ENCODE results near the gene DCAKD. TPM values are rescaled to one million over a fixed set of nuclear protein-coding genes. Genes with fewer than 3 reads are reported as not detected.

DCAKD gene
- polyA plus RNA-seq, 1 experiment = 44.2 TPM

DNA sequence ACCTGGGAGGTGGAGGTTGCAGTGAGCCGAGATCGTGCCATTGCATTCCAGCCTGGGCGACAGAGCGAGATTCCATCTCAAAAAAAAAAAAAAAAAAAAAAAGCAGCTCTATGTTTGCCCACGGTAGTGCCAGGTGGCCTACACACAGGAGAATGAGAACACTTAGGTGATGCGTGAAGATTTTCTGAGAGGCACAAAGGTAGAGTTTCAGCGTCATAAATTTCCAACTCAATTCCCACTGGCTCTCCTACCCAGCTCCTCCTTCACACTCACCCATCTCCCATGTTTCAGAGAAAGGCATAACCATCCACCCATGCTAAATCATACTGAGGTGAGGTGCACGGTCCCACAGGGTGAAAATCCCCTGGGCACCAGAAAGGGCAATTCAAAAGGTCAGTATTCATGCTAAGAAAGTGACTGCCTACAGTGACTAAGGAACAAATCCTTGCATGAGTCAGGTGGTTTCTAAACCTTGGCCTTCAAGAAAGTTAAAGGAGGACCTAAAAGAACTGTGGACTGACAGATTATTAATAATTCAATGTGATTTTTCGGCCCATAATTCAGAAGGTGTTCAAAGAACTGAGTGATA lies 4.8 kb downstream of the DCAKD start:
- POLR2A ChIA-PET = no interaction called here
- Histone ChIP-seq H3K36me3 (ENCODE audit: control insufficient read depth, insufficient read depth, low read length) (no peaks in the 10 kb centered on the region; the same call in 1 of the 2 replicates), H3K27me3 (ENCODE audit: control insufficient read depth, insufficient read depth, low read length) (no peaks in the 10 kb centered on the region), H3K4me3 (ENCODE audit: low read depth, low read length) (no peak overlapping the region)
- TF ChIP-seq, protein P1, sequence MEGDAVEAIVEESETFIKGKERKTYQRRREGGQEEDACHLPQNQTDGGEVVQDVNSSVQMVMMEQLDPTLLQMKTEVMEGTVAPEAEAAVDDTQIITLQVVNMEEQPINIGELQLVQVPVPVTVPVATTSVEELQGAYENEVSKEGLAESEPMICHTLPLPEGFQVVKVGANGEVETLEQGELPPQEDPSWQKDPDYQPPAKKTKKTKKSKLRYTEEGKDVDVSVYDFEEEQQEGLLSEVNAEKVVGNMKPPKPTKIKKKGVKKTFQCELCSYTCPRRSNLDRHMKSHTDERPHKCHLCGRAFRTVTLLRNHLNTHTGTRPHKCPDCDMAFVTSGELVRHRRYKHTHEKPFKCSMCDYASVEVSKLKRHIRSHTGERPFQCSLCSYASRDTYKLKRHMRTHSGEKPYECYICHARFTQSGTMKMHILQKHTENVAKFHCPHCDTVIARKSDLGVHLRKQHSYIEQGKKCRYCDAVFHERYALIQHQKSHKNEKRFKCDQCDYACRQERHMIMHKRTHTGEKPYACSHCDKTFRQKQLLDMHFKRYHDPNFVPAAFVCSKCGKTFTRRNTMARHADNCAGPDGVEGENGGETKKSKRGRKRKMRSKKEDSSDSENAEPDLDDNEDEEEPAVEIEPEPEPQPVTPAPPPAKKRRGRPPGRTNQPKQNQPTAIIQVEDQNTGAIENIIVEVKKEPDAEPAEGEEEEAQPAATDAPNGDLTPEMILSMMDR (IDR thresholded peaks at IDR 0.05; ENCODE audit: insufficient read depth, low read depth, low read length) = no peak
- no peak for DNase-seq (ENCODE audit: low read depth)
- CTCF ChIA-PET = interaction anchor here (0.9 to 1.3 kb wide), 2 partner anchors 52 to 151 kb away, joined by 3 read pairs; no protein-coding TSS in a partner anchor

DNA sequence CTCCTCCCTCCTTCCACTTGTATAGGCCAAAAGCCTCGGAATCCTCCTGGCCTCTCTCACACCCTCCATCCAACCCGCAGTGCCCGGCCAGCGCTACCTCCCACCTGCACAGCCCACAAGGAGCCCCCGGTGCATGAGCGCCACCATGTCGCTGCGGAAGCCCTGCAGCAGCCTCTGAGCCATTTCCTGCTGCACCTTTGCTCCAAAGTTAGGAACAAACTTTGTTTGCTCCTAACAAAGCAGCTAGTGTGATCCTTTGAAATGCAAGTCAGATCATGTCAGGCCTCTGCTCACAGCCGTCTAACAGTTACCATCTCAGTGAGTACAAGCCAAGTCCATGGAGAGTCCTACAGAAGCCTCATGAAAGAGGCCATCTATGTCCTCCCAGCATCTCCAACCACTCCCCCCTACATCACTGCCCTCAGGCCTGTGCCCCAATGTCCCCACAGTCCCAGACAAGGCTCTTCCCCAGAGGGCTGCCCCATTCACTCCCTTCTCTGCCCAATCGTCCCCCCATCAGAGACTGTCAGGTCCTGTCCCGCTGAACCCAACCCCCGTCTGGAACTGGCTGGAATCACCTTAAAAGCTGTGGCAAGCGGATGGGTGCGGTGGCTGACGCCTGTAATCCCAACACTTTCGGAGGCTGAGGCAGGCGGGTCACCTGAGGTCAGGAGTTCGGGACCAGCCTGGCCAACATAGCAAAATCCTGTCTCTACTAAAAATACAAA lies 7.5 kb downstream of the DCAKD start:
- CTCF ChIA-PET = interaction anchor here (0.7 to 1.2 kb wide), 5 partner anchors 12 to 123 kb away, joined by 3 to 4 read pairs (median 3); no protein-coding TSS in a partner anchor

DNA sequence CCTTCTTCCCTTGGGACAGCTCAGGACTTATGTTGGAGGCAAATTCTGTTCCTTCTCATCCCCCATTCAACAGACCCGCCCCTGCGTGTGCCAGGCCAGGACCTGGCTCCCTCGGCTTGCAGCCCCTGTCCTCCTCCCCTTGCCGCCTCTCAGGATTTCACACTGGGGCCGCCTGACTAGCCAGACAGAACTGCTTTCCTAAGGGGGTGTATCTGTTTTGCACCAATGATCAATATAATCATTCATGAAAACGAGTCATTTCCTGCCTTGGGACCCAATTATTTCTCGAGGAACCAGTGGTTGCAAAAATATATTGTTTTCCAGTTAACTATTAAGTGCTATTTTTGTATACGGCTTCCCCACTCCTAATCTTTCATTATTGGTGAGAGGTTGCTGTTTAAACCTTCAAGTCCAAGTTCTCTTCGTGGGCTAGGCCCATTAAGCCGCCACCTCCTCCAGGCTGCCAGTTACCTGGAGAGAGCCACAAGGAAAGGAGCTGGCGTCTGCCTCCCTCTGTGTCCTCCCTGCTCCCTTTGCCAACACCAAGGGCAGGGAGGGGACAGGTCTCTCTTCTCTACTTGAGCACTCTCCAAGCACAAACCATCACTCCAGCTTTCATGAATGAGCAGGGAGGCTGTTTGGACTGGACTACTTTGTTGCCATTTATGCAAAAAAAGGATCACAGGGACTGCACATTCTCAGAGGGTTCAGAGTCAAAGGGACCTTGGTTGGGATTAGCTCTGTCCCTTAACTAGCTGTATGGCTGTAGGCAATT lies 8.9 kb downstream of the DCAKD start:
- no peak for DNase-seq (ENCODE audit: low read depth)
- TF ChIP-seq, protein P1 (IDR thresholded peaks at IDR 0.05; ENCODE audit: insufficient read depth, low read depth, low read length) = no peak
- no peak overlapping the region for H3K4me3 ChIP-seq (ENCODE audit: low read depth, low read length)
- H3K36me3 ChIP-seq (ENCODE audit: control insufficient read depth, insufficient read depth, low read length) = no peaks in the 10 kb centered on the region; the same call in 1 of the 2 replicates
- no peaks in the 10 kb centered on the region for H3K27me3 ChIP-seq (ENCODE audit: control insufficient read depth, insufficient read depth, low read length)
- CTCF ChIA-PET = interaction anchor here (0.9 to 1.1 kb wide), 3 partner anchors 8 to 21 kb away, joined by 3 read pairs; no protein-coding TSS in a partner anchor
- POLR2A ChIA-PET = no interaction called here

More for the DNA sequence above, 7.5 kb downstream of the DCAKD start:
- no peak for DNase-seq (ENCODE audit: low read depth)
- no peaks in the 10 kb centered on the region for H3K27me3 ChIP-seq (ENCODE audit: control insufficient read depth, insufficient read depth, low read length)
- POLR2A ChIA-PET = no interaction called here
- H3K36me3 ChIP-seq (ENCODE audit: control insufficient read depth, insufficient read depth, low read length) = no peaks in the 10 kb centered on the region; the same call in 1 of the 2 replicates
- TF ChIP-seq, protein P1 (IDR thresholded peaks at IDR 0.05; ENCODE audit: insufficient read depth, low read depth, low read length) = no peak
- no peak overlapping the region for H3K4me3 ChIP-seq (ENCODE audit: low read depth, low read length)

DNA sequence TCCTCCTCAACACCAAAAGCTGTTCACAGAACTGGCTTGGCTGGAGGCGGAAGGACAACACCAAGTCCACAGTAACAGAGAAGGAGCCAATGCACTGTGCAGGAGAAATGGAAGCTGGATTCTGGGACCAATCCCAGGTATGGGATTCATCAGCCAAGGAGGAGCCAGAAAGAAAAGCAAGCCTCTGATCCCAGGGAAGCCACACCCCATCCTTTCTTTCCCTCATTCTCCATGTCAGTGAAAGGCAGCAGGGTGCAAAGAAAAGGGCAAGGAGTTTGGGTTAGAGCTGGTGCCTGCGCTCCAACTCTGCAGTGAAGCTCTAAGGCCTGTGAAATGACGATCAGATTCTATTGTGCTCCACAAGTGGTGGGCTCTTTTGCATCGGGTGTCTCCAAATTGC lies 11.0 kb downstream of the DCAKD start:
- Histone ChIP-seq H3K27me3 (ENCODE audit: control insufficient read depth, insufficient read depth, low read length) (no peaks in the 10 kb centered on the region), H3K4me3 (ENCODE audit: low read depth, low read length) (no peak overlapping the region), H3K36me3 (ENCODE audit: control insufficient read depth, insufficient read depth, low read length) (no peaks in the 10 kb centered on the region; the same call in none of the 2 replicates)
- POLR2A ChIA-PET = no interaction called here
- CTCF ChIA-PET = interaction anchor here (1.2 to 3.3 kb wide), 4 partner anchors 9 to 95 kb away, joined by 3 to 15 read pairs (median 6); partner anchors contain the start of gene ACBD4
- DNase-seq (ENCODE audit: low read depth) = no peak
- TF ChIP-seq, protein P1 (IDR thresholded peaks at IDR 0.05; ENCODE audit: insufficient read depth, low read depth, low read length) = no peak
